SK-N-SH (cell line): Measurements from ENCODE around the gene HSF4. TPM values are rescaled to one million over a fixed set of nuclear protein-coding genes. Genes with fewer than 3 reads are reported as not detected.

Experiments used
- CTCF ChIA-PET: fragments of 300-600, 350-600 bp; formaldehyde crosslinking; extraction: SDS; loops from one replicate; lab custom pipeline; 2021; lab: Yijun Ruan, JAX
- POLR2A ChIA-PET: fragments of 350-600 bp; sonication (Branson Sonifier 250); formaldehyde crosslinking; extraction: SDS; loops from one replicate; lab custom pipeline; 2020; ENCODE audit warnings: antibody characterized with exemption, inconsistent platforms; lab: Yijun Ruan, JAX
- DNase-seq: peaks from one replicate; pipeline ENCODE4 v3.0.0; 2012
- H2AFZ ChIP-seq: fragments of 200-600 bp; sonication (generic); 2 replicates; pipeline ENCODE4 v1.8.1; 2016; ENCODE audit warnings: antibody characterized with exemption, mild to moderate bottlenecking, low read depth
- H3F3A ChIP-seq: fragments of 200-600 bp; sonication (generic); replicated peaks from 2 replicates; pipeline ENCODE3; 2016; ENCODE audit warnings: antibody characterized with exemption, mild to moderate bottlenecking; ENCODE audit not compliant: insufficient read depth
- H3K27ac ChIP-seq, 2 experiments: fragments of 200-500 bp in 1 of 2; fragments of 200-600 bp in 1 of 2; sonication (Bioruptor generic) in 1 of 2; sonication (generic), shearing (Covaris generic) in 1 of 2; 2 replicates each; pipeline versions ENCODE4 v1.5.1 to v1.6.1; 2014 to 2016; ENCODE audit warnings: low read depth in 2 of 2, inconsistent platforms in 1 of 2, low read length in 1 of 2, mild to moderate bottlenecking in 1 of 2, mixed read lengths in 1 of 2
- H3K27me3 ChIP-seq: fragments of 200-600 bp; sonication (generic), shearing (Covaris generic); 2 replicates; pipeline ENCODE4 v1.6.1; 2016; ENCODE audit warnings: mixed run types; ENCODE audit not compliant: insufficient read depth
- H3K36me3 ChIP-seq, 2 experiments: fragments of 200-500 bp in 1 of 2; fragments of 200-600 bp in 1 of 2; sonication (Bioruptor generic) in 1 of 2; sonication (generic) in 1 of 2; replicated peaks in 1 of 2; 2 replicates each; pipeline versions ENCODE3 to v1.5.1; 2014 to 2016; ENCODE audit warnings: low read length in 1 of 2, mild to moderate bottlenecking in 1 of 2; ENCODE audit not compliant: insufficient read depth in 2 of 2, control insufficient read depth in 1 of 2
- H3K4me1 ChIP-seq, 2 experiments: fragments of 200-500 bp in 1 of 2; fragments of 200-600 bp in 1 of 2; sonication (Bioruptor generic) in 1 of 2; sonication (generic), shearing (Covaris generic) in 1 of 2; 2 replicates each; pipeline versions ENCODE4 v1.5.1 to v1.6.1; 2014 to 2016; ENCODE audit warnings: low read depth in 1 of 2, low read length in 1 of 2, mixed run types in 1 of 2; ENCODE audit not compliant: insufficient read depth in 2 of 2, control insufficient read depth in 1 of 2
- H3K4me2 ChIP-seq: fragments of 200-600 bp; sonication (generic), shearing (Covaris generic); 2 replicates; pipeline ENCODE4 v1.6.1; 2017; ENCODE audit warnings: mixed run types
- H3K4me3 ChIP-seq, 2 experiments: fragments of 200-500 bp in 1 of 2; fragments of 200-600 bp in 1 of 2; sonication (Bioruptor generic) in 1 of 2; sonication (generic), shearing (Covaris generic) in 1 of 2; 2 replicates each; pipeline versions ENCODE4 v1.5.1 to v1.8.1; 2014 to 2016; ENCODE audit warnings: low read depth in 2 of 2, inconsistent platforms in 1 of 2, low read length in 1 of 2, mild to moderate bottlenecking in 1 of 2, mixed read lengths in 1 of 2, moderate library complexity in 1 of 2
- H3K79me2 ChIP-seq: fragments of 200-600 bp; sonication (generic); 2 replicates; pipeline ENCODE4 v1.8.1; 2017; ENCODE audit warnings: mild to moderate bottlenecking; ENCODE audit not compliant: insufficient read depth
- H3K9ac ChIP-seq: fragments of 200-600 bp; sonication (generic); 2 replicates; pipeline ENCODE4 v1.6.1; 2017; ENCODE audit warnings: mixed run types
- H3K9me2 ChIP-seq: fragments of 200-600 bp; sonication (generic); 2 replicates; pipeline ENCODE4 v1.6.1; 2017; ENCODE audit warnings: mixed run types
- H3K9me3 ChIP-seq: fragments of 200-600 bp; sonication (generic); 2 replicates; pipeline ENCODE4 v1.6.1; 2017; ENCODE audit warnings: mixed run types, mild to moderate bottlenecking, moderate library complexity
- H4K20me1 ChIP-seq: fragments of 200-600 bp; sonication (generic); 2 replicates; pipeline ENCODE4 v1.6.1; 2017; ENCODE audit warnings: mild to moderate bottlenecking, mixed run types; ENCODE audit not compliant: insufficient read depth
- ELF1 ChIP-seq: IDR thresholded peaks from 2 replicates; pipeline ENCODE4 v1.4.0; 2012
- EP300 ChIP-seq, 2 experiments: IDR thresholded peaks; 2 replicates each; pipeline versions ENCODE4 v1.4.0 to v1.6.1; 2012; ENCODE audit warnings: borderline replicate concordance in 1 of 2, low read depth in 1 of 2, low read length in 1 of 2
- PBX3 ChIP-seq: IDR thresholded peaks from 2 replicates; pipeline ENCODE4; 2012
- POLR2AphosphoS5 ChIP-seq: IDR thresholded peaks from 2 replicates; pipeline ENCODE4 v1.6.1; 2012; ENCODE audit warnings: low read depth, low read length
- RCOR1 ChIP-seq: fragments of 150-350 bp; IDR thresholded peaks from 2 replicates; pipeline ENCODE4 v1.6.1; 2017; ENCODE audit warnings: antibody characterized with exemption, low read length
- YY1 ChIP-seq: IDR thresholded peaks from 2 replicates; pipeline ENCODE4 v1.4.0; 2012; ENCODE audit warnings: low read depth, mild to moderate bottlenecking
- WGBS: methylation state at CpG from one replicate; pipeline ENCODE4 v1.1.6; 2017; ENCODE audit warnings: low lambda C conversion rate; 5-methylcytosine and 5-hydroxymethylcytosine counted together
- polyA plus RNA-seq, 3 experiments: library from polyadenylated mRNA; depleted of rRNA; stranded (reverse); fragments of >200 nt; gene quantifications; 2 replicates each; pipeline ENCODE4 v1.2.3, GENCODE V29; 2012

The HSF4 gene
- polyA plus RNA-seq, 1 of the 3 experiments (the other 2 are of a cell fraction): 33.4 TPM

- Histone ChIP-seq H3K79me2 (peaks cover 34% of the 10 kb centered on the region), H2AFZ (no peak within 1 kb of the TSS), H4K20me1 (peaks cover 21% of the 10 kb centered on the region), H3K36me3 (peaks cover 5 to 21% of the 10 kb centered on the region in 2 experiments), H3F3A (peaks cover 23% of the 10 kb centered on the region), H3K9ac (no peak within 1 kb of the TSS), H3K9me3 (no peaks in the 10 kb centered on the region), H3K4me1 (peaks cover 25 to 29% of the 10 kb centered on the region in 2 experiments), H3K4me3 (no peak within 1 kb of the TSS), H3K27ac (no peak within 1 kb of the TSS), H3K27me3 (no peaks in the 10 kb centered on the region)
- DNase-seq: no peak
- 69% methylated on average over 5 of the region's 6 CpGs for WGBS
- POLR2A ChIA-PET: interaction anchor here (1.2 kb wide), 1 partner anchor 29 kb away, joined by 3 read pairs; no protein-coding TSS in a partner anchor
- TF ChIP-seq ELF1 (no peak), PBX3 (no peak), RCOR1 (no peak), YY1 (no peak), EP300 (IDR thresholded peaks at IDR 0.05; ENCODE audit: borderline replicate concordance in 1 of 2, low read depth in 1 of 2, low read length in 1 of 2) (no peak)
- TF ChIP-seq, all 33 proteins: peak for 0
- Histone ChIP-seq H3K9me2 (no peaks in the 10 kb centered on the region), H3K4me2 (no peak within 1 kb of the TSS)
- CTCF ChIA-PET: interaction anchor here (1.1 to 3.5 kb wide), 5 partner anchors 8 to 213 kb away, joined by 3 to 11 read pairs (median 4); partner anchors contain the start of gene NOL3
Observed at GRCh38 chr16:67190041-67190440, 25.5 kb downstream of the HSF4 start, which contains the start of gene EXOC3L1. EXOC3L1 (minus strand) TSS chr16:67190136; CDS start chr16:67189676, 460 bp downstream.

GRCh38 chr16:67190448-67191399 lies 26.2 kb downstream of the HSF4 start:
- Histone ChIP-seq H3K36me3 (peaks cover 12 to 27% of the 10 kb centered on the region in 2 experiments), H2AFZ (no peak overlapping the region), H3K27ac (no peak overlapping the region), H3K9ac (no peak overlapping the region), H3K79me2 (peaks cover 41% of the 10 kb centered on the region), H4K20me1 (peaks cover 21% of the 10 kb centered on the region), H3K4me2 (no peak overlapping the region; the same call in 1 of the 2 replicates), H3F3A (peaks cover 24% of the 10 kb centered on the region), H3K27me3 (no peaks in the 10 kb centered on the region), H3K9me3 (no peaks in the 10 kb centered on the region), H3K4me1 (peaks cover 22 to 27% of the 10 kb centered on the region in 2 experiments), H3K9me2 (no peaks in the 10 kb centered on the region), H3K4me3 (no peak overlapping the region)
- no peak for DNase-seq
- POLR2A ChIA-PET: interaction anchor here (1.2 kb wide), 1 partner anchor 30 kb away, joined by 3 read pairs; no protein-coding TSS in a partner anchor
- no peak for TF ChIP-seq POLR2AphosphoS5
- CTCF ChIA-PET: interaction anchor here (1.4 to 3.5 kb wide), 3 partner anchors 35 to 213 kb away, joined by 3 to 11 read pairs (median 9); no protein-coding TSS in a partner anchor
- 80% methylated on average over 13 of the region's 13 CpGs for WGBS
